DMS153 treated with DMSO at 0.1 percent for 48 hours (cell line): ENCODE results near the gene MIS12.
A peak's percentile ranks its signal among the peaks of the same experiment; 100 is the strongest.

ENCODE experiments used
- DNase-seq: peaks from one replicate; lab custom pipeline; 2025; ENCODE audit not compliant: unreplicated experiment; lab: John Stamatoyannopoulos, UW

The MIS12 gene, protein sequence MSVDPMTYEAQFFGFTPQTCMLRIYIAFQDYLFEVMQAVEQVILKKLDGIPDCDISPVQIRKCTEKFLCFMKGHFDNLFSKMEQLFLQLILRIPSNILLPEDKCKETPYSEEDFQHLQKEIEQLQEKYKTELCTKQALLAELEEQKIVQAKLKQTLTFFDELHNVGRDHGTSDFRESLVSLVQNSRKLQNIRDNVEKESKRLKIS

DNA sequence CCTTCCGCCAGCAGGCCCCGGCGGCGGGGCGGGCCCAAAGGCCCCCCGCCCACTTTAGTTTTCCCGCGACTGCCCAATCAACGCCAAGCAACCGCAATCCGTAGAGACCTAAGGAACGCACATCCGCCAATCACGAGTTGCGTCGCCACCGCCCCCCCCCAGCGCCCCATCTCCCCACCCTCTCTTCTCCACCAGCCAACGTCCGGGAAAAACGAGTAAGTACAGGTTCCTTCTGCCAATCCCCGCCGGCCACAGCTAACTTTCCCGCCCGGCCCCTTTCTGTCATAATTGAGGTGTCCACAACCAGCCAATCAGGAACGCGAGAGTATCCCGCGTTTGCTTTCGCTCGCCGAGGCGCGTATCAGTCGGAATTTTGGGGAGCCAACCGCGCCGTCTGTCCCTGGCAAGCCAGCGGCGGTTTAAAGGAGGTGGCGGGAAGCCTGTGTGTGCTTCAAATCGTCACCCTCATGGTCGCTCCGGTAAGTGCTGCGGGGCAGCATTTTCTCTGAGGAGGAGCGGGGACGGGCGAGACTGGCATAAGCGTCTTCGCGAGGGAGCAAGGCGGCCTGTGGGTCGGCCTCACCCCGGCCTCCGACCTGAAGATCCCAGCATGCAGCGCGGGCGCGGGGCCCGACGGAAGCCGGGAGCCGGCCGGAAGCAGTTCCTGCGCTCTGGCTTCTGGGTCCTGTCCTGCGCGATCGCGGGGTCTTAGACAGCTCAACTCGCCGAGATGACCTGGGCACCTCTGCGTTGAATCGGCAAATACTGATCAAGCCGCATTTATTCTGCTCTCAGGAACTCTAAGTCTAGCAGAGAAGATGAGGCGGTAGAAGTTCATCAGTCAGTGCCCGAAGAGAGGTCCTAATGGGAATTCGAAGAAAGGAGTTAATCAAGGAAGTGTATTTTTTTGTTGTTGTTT, at the start of gene MIS12:
Gene MIS12 (plus strand): TSS at position 361 of the 919 bp plus-strand sequence. CDS start 2,297 bp downstream, outside the sequence.
- peak; percentile 85 for DNase-seq

DNA sequence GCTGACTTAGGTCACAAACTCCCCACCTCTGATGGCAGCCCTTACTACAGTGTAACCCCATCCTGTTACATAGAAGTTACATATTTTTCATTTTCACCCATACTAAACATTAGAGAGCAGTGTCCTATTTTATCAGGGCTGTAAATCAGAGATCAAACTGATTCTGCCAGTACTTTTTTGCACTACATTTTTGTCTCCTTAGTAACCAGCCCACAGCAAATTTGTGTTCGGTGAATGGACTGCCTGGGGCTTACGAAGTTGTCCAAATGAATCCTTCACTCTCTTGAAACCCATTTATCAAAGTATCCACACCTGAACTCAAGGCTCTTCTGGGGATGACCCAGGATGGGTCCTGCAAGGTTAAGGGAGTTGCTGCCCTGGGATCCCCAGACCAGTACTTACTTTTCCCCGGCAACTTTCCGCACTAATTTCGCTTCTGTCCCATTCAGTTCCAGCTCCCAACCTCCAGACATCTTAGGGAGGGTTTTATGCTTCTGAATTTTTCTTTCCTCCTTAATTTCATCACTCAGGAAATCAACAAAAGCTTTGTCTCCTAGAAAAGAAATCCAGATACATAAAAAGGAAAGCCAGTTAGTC, 48.5 kb upstream of the MIS12 start:
- DNase-seq: no peak

- peak; percentile 21 for DNase-seq
Observed at GRCh38 chr17:5438716-5439445, 47.5 kb upstream of the MIS12 start, which contains the start of gene C1QBP. Gene C1QBP (minus strand): TSS chr17:5439155. CDS start chr17:5439073, 82 bp downstream.

- DNase-seq: no peak
Observed at GRCh38 chr17:5439446-5439764, 47.0 kb upstream of the MIS12 start.

DNA sequence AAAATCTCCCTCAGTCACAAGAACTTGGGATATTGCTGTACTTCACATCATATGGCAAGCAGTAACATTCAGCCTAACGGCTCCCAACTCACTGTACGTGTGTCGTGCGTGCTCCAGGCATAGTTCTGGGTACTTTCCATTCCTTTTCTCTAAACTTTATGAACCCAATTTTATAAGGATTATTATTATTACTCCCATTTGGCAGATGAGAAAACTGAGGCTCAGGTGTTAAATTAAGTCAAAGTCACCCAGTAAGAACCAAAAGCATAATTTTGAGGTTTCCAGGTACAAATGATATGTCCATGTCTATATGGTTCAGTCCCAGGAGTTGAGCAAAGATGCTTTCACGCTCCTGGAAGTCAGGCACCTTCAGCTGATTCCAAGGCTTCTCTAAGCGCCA, 42.6 kb upstream of the MIS12 start:
- DNase-seq: no peak

DNA sequence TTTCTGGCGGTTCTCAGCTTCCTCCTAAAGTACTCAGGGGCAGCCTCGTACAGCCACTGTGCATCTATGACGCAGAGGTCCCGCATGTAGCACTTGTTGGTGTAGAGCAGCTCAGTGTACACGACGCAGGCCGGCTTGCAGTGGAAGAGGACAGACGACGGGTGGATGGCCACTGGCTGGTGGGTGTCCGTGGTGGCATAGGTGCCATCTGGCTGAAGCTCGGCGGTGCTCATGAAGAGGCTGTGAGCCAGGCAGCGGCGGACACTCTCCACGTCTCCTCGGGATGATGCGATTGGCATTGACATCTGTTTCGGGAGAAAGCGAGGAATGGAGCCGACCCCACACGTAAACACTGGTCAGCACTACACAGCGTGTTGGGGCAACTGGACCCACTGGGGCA, 42.2 kb upstream of the MIS12 start:
- no peak for DNase-seq

DNA sequence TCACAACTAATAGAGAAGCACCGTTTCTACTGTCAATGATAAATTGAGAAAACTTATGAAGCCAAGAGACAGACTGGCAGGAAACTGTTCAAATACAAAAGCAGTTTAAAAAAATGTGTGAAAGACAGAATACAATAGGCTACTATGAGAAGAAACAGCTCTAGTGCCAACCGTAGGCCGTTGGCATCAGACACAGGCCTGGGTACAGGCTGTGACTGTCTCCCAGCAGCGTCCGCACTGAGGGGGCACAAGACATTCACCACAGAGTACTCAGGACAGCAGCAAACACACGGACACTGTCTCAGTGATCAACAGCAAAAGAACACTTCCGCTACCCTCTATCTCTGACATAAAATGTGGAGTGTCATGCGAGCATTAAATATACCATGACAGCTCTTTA, 39.6 kb upstream of the MIS12 start:
- no peak for DNase-seq

GRCh38 chr17:5464717-5465507, 21.5 kb upstream of the MIS12 start:
- no peak for DNase-seq

DNA sequence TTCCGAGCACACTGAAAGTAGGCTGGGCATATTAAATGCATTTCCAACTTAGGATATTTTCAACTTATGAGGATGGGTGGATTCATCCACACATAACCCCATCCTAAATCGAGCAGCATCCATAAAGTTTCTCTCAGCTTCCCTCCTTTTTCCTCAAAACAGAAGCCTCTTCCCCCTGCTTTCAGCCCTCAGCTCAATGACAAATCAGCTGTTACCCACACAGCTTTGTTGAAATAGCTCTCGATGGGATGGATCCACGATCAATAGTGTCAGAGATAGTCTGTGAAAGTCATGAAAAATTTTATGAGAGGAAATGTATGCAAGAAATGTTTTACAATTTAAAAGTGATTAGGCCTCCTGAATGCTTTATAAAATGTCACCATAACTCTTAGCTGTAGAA, 20.1 kb upstream of the MIS12 start:
- no peak for DNase-seq

DNA sequence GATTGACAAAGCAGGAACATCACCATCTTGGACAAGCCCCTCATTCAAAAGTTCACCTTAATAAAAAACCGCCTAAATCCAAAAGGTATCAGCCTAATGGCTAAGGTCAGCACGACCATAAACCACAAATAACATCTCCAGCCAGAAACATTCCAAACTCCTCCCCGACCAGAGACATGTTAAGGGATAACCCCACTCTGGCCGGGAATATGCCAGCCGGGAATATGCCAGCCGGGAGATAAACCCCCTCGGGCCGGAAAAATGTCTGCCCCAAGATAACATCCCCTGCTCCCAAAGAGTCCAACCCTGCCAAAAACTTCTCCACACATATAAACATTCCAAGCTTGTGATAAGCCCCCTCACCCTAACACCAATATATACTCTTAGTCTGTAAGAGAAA, 18.9 kb upstream of the MIS12 start:
- DNase-seq: no peak

GRCh38 chr17:5468075-5468473, 18.3 kb upstream of the MIS12 start:
- no peak for DNase-seq

DNA sequence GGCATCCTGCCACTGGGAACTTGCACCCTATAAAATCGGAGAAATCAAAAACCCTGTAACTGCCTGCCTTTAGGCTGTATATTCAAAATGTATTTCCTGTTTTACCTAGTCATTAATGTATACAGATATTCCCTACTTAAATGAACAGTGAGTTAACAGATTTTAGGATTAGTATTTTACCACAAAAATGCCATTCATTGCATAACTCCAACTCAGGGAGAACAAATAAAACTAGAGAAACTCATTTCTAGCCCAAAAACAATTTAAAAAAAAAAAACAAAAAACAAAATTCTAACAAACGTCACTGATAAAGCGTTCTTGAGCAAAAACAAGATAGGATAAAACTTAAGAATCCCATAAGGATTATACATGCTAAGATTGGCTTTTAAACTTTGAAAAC, 13.9 kb upstream of the MIS12 start:
- no peak for DNase-seq

DNA sequence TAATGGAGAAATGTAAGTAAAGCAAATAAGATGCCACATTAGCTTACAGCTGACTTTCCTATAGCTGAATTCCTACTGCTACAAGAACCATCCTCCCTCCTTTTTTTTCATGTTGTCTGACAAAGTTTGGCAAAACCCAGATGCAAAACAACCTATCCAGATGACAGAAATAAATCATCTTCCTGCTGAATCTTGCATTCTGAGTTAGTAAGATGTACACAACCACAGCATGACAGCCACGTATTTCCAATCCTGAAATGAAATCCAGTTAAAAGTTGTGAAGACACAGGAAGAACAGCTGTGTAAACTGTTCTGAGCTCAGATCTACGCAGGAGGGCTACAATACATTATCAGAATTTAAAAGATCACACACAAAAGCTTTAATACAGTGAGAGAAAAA, 12.5 kb upstream of the MIS12 start:
- no peak for DNase-seq

GRCh38 chr17:5478992-5479391, 7.4 kb upstream of the MIS12 start:
- no peak for DNase-seq

GRCh38 chr17:5480962-5481361, 5.4 kb upstream of the MIS12 start:
- DNase-seq: no peak

GRCh38 chr17:5481451-5481850, 4.9 kb upstream of the MIS12 start:
- DNase-seq: no peak

DNA sequence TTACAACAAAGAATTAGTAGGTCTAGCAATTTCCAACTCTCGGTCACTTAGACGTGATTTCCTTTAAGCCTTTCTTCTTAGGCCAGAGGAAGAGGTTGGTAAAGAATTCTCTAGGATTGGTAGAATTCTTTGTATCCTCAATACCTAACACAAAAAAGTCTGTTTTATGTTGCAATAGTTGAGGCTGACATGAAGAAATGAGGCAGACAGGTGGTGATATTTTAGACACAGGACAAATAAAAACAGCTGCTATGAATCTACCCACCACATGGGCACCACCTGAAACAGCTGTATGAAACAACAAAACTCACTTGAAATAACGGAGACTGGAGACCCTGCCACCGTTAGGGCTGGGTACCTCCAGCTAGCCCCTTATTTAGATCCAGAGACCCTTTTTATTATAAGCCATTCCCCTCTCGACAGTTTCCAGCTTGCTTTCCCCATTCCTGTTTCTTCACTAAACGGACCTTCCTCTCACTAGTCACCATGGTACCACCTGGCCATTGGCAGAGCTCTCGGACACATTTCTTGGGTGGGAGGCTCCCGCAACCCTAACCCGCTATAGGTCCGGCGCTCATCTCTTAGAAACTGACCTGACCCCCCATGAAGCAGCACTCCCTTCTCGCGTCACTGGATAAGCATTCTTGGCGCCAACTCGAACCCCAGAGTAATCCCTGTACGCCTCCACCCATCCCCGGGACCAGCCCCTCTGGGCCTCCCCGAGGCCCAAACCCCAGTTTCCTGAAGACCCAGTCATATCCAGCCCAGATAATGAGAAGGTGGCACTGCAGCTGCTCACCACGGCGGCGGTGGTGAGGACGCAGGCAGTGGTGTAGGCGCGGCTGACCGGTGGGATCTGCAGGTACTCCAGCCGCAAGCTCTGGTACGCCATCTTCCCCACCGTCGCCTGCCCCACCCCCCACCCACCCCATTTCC, 828 bp upstream of the MIS12 start, which contains the start of gene DERL2:
Gene DERL2 (minus strand): TSS at position 909 of the 936 bp plus-strand sequence. CDS start 17 bp downstream, at position 892.
- DNase-seq: no peak

GRCh38 chr17:5488752-5489151, 2.4 kb downstream of the MIS12 start:
- no peak for DNase-seq

- no peak for DNase-seq
Observed at GRCh38 chr17:5492970-5493369, 6.6 kb downstream of the MIS12 start.
